ENCODE results near the gene PPP1R8.
"Not testable (repeated sequence)": the region's sequence is repeated elsewhere in the genome, so short reads cannot be mapped to it uniquely, and the experiment has no call there.

The PPP1R8 gene

GRCh38 chr1:27833470-27833869, 2.9 kb downstream of the PPP1R8 start:
- TF ChIP-seq CTCF (conservative IDR thresholded peaks at IDR 0.05) (no peak), ZFX (IDR thresholded peaks at IDR 0.05) (no peak)

GRCh38 chr1:27835046-27835445, 4.5 kb downstream of the PPP1R8 start:
- TF ChIP-seq ZFX (IDR thresholded peaks at IDR 0.05) (no peak), CTCF (conservative IDR thresholded peaks at IDR 0.05) (no peak)
- no peak overlapping the region for H3K27ac ChIP-seq

More at GRCh38 chr1:27833470-27833869, 2.9 kb downstream of the PPP1R8 start:
- no peak overlapping the region for H3K27ac ChIP-seq

- H3K27ac ChIP-seq = no peak overlapping the region
- TF ChIP-seq CTCF (conservative IDR thresholded peaks at IDR 0.05) = no peak
Observed at GRCh38 chr1:27835501-27835900, 4.9 kb downstream of the PPP1R8 start.

GRCh38 chr1:27849951-27850350, 19.4 kb downstream of the PPP1R8 start:
- no peak overlapping the region for H3K27ac ChIP-seq
- TF ChIP-seq CTCF (conservative IDR thresholded peaks at IDR 0.05) (no peak), ZFX (IDR thresholded peaks at IDR 0.05) (no peak)

GRCh38 chr1:27855085-27855484, 24.5 kb downstream of the PPP1R8 start:
- H3K27ac ChIP-seq = no peak overlapping the region
- TF ChIP-seq CTCF (conservative IDR thresholded peaks at IDR 0.05) (no peak), ZFX (IDR thresholded peaks at IDR 0.05) (no peak)

GRCh38 chr1:27856561-27857343, 26.2 kb downstream of the PPP1R8 start:
- no peak overlapping the region for H3K27ac ChIP-seq
- TF ChIP-seq ZFX (IDR thresholded peaks at IDR 0.05) (no peak), CTCF (conservative IDR thresholded peaks at IDR 0.05) (no peak)

- H3K27ac ChIP-seq = not testable (repeated sequence)
Observed at GRCh38 chr1:27857552-27857951, 27.0 kb downstream of the PPP1R8 start.
